Chondrocyte (in vitro differentiated cells): ENCODE data around the gene GPHA2. TPM values are rescaled to one million over a fixed set of nuclear protein-coding genes. Genes with fewer than 3 reads are reported as not detected.
A peak's percentile ranks its signal among the peaks of the same experiment; 100 is the strongest.

ENCODE experiments used
- DNase-seq: peaks from one replicate; pipeline ENCODE4 v3.0.0; 2021; ENCODE audit warnings: mixed read lengths, low spot score
- H3K27ac Mint-ChIP-seq: one replicate; pipeline ENCODE4 v1.8.0; 2021; ENCODE audit warnings: mild to moderate bottlenecking, moderate library complexity, mixed read lengths; ENCODE audit not compliant: unreplicated experiment
- H3K27me3 Mint-ChIP-seq: 2 replicates; pipeline ENCODE4 v1.8.0; 2021; ENCODE audit warnings: low read depth, mixed read lengths
- H3K36me3 Mint-ChIP-seq: 2 replicates; pipeline ENCODE4 v1.8.0; 2021; ENCODE audit warnings: low read depth, mixed read lengths
- H3K4me1 Mint-ChIP-seq: 2 replicates; pipeline ENCODE4 v1.8.0; 2021; ENCODE audit warnings: low read depth, mild to moderate bottlenecking, mixed read lengths
- H3K4me3 Mint-ChIP-seq: one replicate; pipeline ENCODE4 v1.8.0; 2021; ENCODE audit warnings: mild to moderate bottlenecking, moderate library complexity, mixed read lengths; ENCODE audit not compliant: unreplicated experiment
- H3K9me3 Mint-ChIP-seq: 2 replicates; pipeline ENCODE4 v1.8.0; 2021; ENCODE audit warnings: low read depth, mixed read lengths
- CTCF ChIP-seq: fragments of 200-600 bp; sonication (generic); IDR thresholded peaks from 2 replicates; pipeline ENCODE4 v1.5.0; 2021; ENCODE audit warnings: antibody characterized with exemption, mild to moderate bottlenecking, moderate library complexity
- total RNA-seq: library from RNA; stranded (reverse); gene quantifications from 3 replicates; pipeline ENCODE4 v1.2.1, GENCODE V29; 2021

Gene GPHA2
- total RNA-seq, 1 donor from 2014 or later: not detected

GRCh38 chr11:64903291-64903833 is 32.3 kb downstream of the GPHA2 start:
- Mint-ChIP-seq H3K36me3 (peaks cover 30% of the 10 kb centered on the region), H3K27ac (no peak overlapping the region), H3K4me1 (no peaks in the 10 kb centered on the region), H3K9me3 (no peaks in the 10 kb centered on the region), H3K27me3 (no peaks in the 10 kb centered on the region), H3K4me3 (no peak overlapping the region)
- DNase-seq: no peak
- no peak for TF ChIP-seq CTCF

DNA sequence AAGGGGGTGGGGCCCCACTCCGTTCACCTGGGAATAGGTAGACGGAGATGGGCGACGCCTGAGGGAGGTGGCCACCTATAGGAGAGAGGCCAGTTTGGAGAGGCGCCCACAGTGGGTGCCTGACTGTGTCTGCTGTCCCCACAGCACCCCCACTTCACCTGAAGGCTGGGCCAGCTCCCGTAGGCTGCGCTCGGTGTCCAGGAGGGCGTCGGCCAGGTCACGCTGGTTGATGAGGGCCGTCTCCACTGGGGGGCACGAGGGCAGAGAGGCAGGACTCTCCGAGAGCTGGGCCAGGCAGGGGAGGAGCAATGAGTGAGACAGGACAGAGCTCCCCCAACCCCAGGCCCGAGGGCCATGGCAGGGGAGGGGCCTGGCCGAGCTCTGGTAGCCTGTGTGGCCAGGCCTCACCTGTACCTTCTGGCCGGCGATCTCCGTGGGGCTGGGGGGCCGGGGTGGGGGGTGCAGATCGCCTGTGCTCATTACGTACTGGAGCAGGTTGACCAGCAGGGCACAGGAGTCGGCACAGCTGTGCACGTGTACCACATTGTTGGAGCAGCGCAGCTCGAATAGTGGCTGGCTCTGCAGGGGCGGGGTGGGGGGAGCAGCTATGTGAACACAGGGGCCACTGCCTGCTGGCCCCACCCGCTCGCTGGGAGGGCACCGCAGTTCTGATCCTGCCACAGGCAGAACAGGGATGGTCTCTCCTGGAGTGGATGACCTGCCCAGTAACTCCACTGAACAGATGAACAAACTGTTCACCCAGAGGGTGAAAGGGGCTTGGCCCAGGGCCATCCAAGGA is 33.4 kb downstream of the GPHA2 start:
- H3K4me3 Mint-ChIP-seq: no peak overlapping the region
- H3K36me3 Mint-ChIP-seq: peaks cover 25% of the 10 kb centered on the region
- peak; percentile 93 for DNase-seq
- no peak for TF ChIP-seq CTCF
- no peaks in the 10 kb centered on the region for H3K9me3 Mint-ChIP-seq
- H3K27me3 Mint-ChIP-seq: no peaks in the 10 kb centered on the region
- no peak overlapping the region for H3K27ac Mint-ChIP-seq
- no peaks in the 10 kb centered on the region for H3K4me1 Mint-ChIP-seq

DNA sequence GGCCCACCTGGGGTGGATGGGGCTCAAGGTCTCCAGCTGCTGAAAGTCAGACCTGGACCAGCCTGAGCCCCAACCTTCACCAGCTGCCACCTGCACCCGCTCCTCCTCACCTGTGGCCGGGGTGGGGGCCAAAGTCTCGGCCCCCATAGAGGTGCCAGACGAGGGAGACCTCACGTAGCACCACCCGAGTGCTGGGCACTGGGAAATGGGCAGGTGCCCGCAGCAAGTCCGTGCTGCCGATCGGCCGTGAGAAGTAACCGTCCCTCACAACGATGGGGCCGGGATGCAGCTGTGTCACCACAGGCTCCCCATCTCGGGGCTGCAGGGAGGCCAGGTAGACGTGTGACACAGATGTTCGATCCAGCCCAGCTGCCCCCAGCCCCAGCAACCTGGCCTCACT is 34.9 kb downstream of the GPHA2 start:
- H3K4me1 Mint-ChIP-seq: no peaks in the 10 kb centered on the region
- no peak overlapping the region for H3K4me3 Mint-ChIP-seq
- no peak for DNase-seq
- no peak overlapping the region for H3K27ac Mint-ChIP-seq
- no peaks in the 10 kb centered on the region for H3K27me3 Mint-ChIP-seq
- H3K36me3 Mint-ChIP-seq: peaks cover 27% of the 10 kb centered on the region
- no peak for TF ChIP-seq CTCF
- no peaks in the 10 kb centered on the region for H3K9me3 Mint-ChIP-seq

GRCh38 chr11:64900263-64900678 is 35.4 kb downstream of the GPHA2 start:
- no peak for TF ChIP-seq CTCF
- no peak overlapping the region for H3K4me3 Mint-ChIP-seq
- H3K4me1 Mint-ChIP-seq: no peaks in the 10 kb centered on the region
- no peaks in the 10 kb centered on the region for H3K27me3 Mint-ChIP-seq
- no peak overlapping the region for H3K27ac Mint-ChIP-seq
- H3K36me3 Mint-ChIP-seq: peaks cover 25% of the 10 kb centered on the region
- H3K9me3 Mint-ChIP-seq: no peaks in the 10 kb centered on the region
- DNase-seq: no peak

- Mint-ChIP-seq H3K27ac (no peak overlapping the region), H3K9me3 (no peaks in the 10 kb centered on the region), H3K4me1 (no peaks in the 10 kb centered on the region), H3K4me3 (no peak overlapping the region), H3K36me3 (peaks cover 22% of the 10 kb centered on the region), H3K27me3 (no peaks in the 10 kb centered on the region)
- TF ChIP-seq CTCF: no peak
- DNase-seq: peak; percentile 86
Observed at GRCh38 chr11:64898541-64898940, 37.2 kb downstream of the GPHA2 start.
